B cell (primary cell): ENCODE measurements around the gene SLC6A16. TPM values are rescaled to one million over a fixed set of nuclear protein-coding genes. Genes with fewer than 3 reads are reported as not detected.
A peak's percentile ranks its signal among the peaks of the same experiment; 100 is the strongest.

ENCODE experiments used
- ATAC-seq: fragments of 200-7000 bp; cut with Tn5 transposase; one replicate; pipeline ENCODE4 v1.10.0; 2021; ENCODE audit warnings: low read depth, mild to moderate bottlenecking, moderate number of reproducible peaks, moderate library complexity
- CTCF ChIA-PET: fragments of 350-600 bp; sonication (Branson Sonifier 250); formaldehyde crosslinking; loops from one replicate; lab custom pipeline; 2021; ENCODE audit warnings: antibody characterized with exemption, inconsistent platforms; lab: Charles Lee
- POLR2A ChIA-PET: fragments of 350-600 bp; sonication (Branson Sonifier 250); formaldehyde crosslinking; loops from one replicate; lab custom pipeline; 2021; ENCODE audit warnings: antibody characterized with exemption; lab: Charles Lee
- DNase-seq: peaks from one replicate; pipeline ENCODE4 v3.0.0; 2013
- H2AFZ ChIP-seq: 2 replicates; pipeline ENCODE4 v1.6.1; 2012; ENCODE audit warnings: mild to moderate bottlenecking, low read depth, low read length; ENCODE audit not compliant: insufficient read depth, poor library complexity, severe bottlenecking
- H3K27ac ChIP-seq, 2 donors: 1 replicate in 1 of 2; 2 replicates in 1 of 2; pipeline ENCODE4 v1.5.1; 2012 to 2013; ENCODE audit warnings: low read length in 2 of 2, mild to moderate bottlenecking in 2 of 2, moderate library complexity in 1 of 2
- H3K27me3 ChIP-seq, 4 experiments: fragments of 200-600 bp in 1 of 4; sonication (generic) in 1 of 4; replicated peaks in 1 of 4; 1 replicate in 2 of 4; 2 replicates in 2 of 4; pipeline versions ENCODE4 v1.6.1 to v1.7.0; 2013 to 2016; ENCODE audit warnings: low read length in 3 of 4, mild to moderate bottlenecking in 2 of 4, mixed read lengths in 1 of 4, moderate library complexity in 1 of 4; ENCODE audit not compliant: insufficient read depth in 4 of 4, control insufficient read depth in 3 of 4; ENCODE audit errors: control extremely low read depth in 1 of 4
- H3K36me3 ChIP-seq, 2 experiments: replicated peaks in 1 of 2; 1 replicate in 1 of 2; 2 replicates in 1 of 2; pipeline versions ENCODE4 v1.6.1 to v1.7.1; 2013; ENCODE audit warnings: low read length in 1 of 2; ENCODE audit not compliant: insufficient read depth in 2 of 2, control insufficient read depth in 1 of 2; ENCODE audit errors: control extremely low read depth in 1 of 2, extremely low read depth in 1 of 2
- H3K4me1 ChIP-seq, 2 donors: fragments of 200-600 bp in 1 of 2; sonication (generic) in 1 of 2; 1 replicate in 1 of 2; 2 replicates in 1 of 2; pipeline versions ENCODE4 v1.5.1 to v1.6.1; 2013 to 2017; ENCODE audit warnings: low read length in 2 of 2; ENCODE audit not compliant: control insufficient read depth in 2 of 2, insufficient read depth in 2 of 2
- H3K4me2 ChIP-seq: replicated peaks from 2 replicates; pipeline ENCODE3; 2012; ENCODE audit warnings: mild to moderate bottlenecking, low read depth, low read length; ENCODE audit not compliant: poor library complexity, severe bottlenecking
- H3K4me3 ChIP-seq, 5 experiments: fragments of 200-600 bp in 1 of 5; sonication (generic) in 1 of 5; 1 replicate in 3 of 5; 2 replicates in 2 of 5; pipeline versions ENCODE4 v1.5.1 to v1.7.0; 2011 to 2016; ENCODE audit warnings: low read length in 4 of 5, mild to moderate bottlenecking in 4 of 5, low read depth in 2 of 5, control low read depth in 1 of 5, moderate library complexity in 1 of 5; ENCODE audit not compliant: insufficient read depth in 1 of 5; ENCODE audit errors: control extremely low read depth in 1 of 5, extremely low read depth in 1 of 5
- H3K79me2 ChIP-seq: fragments of 200-600 bp; sonication (generic); one replicate; pipeline ENCODE4 v1.6.0; 2016; ENCODE audit warnings: low read length; ENCODE audit not compliant: control insufficient read depth, insufficient read depth
- H3K9ac ChIP-seq: fragments of 200-600 bp; sonication (generic); 2 replicates; pipeline ENCODE4 v1.6.1; 2017; ENCODE audit warnings: mild to moderate bottlenecking, low read length, moderate library complexity
- H3K9me3 ChIP-seq, 3 donors: one replicate each; pipeline versions ENCODE4 v1.6.1 to v1.7.1; 2013; ENCODE audit warnings: low read length in 2 of 3; ENCODE audit not compliant: control insufficient read depth in 2 of 3, insufficient read depth in 1 of 3; ENCODE audit errors: control extremely low read depth in 1 of 3
- H4K20me1 ChIP-seq: 2 replicates; pipeline ENCODE4 v1.6.0; 2012; ENCODE audit warnings: mild to moderate bottlenecking, low read length; ENCODE audit not compliant: insufficient read depth, control insufficient read depth, poor library complexity, severe bottlenecking
- H3K27ac Mint-ChIP-seq: one replicate; pipeline ENCODE4 v1.8.0; 2021; ENCODE audit warnings: mixed read lengths
- H3K27me3 Mint-ChIP-seq: one replicate; pipeline ENCODE4 v1.8.0; 2021; ENCODE audit warnings: mixed read lengths
- H3K4me1 Mint-ChIP-seq: one replicate; pipeline ENCODE4 v1.8.0; 2021; ENCODE audit warnings: mixed read lengths
- H3K4me3 Mint-ChIP-seq: one replicate; pipeline ENCODE4 v1.8.0; 2021; ENCODE audit warnings: mixed read lengths
- H3K9me3 Mint-ChIP-seq: one replicate; pipeline ENCODE4 v1.8.0; 2022; ENCODE audit warnings: mixed read lengths; ENCODE audit not compliant: insufficient read depth
- EZH2 ChIP-seq: IDR thresholded peaks from 2 replicates; pipeline ENCODE4 v1.6.1; 2012; ENCODE audit warnings: borderline replicate concordance, low read depth, mild to moderate bottlenecking, moderate library complexity, low read length; ENCODE audit not compliant: insufficient read depth, poor library complexity, severe bottlenecking
- WGBS: methylation state at CpG from one replicate; pipeline ENCODE4 v1.1.5; 2013; ENCODE audit warnings: missing lambda C conversion rate; ENCODE audit not compliant: insufficient coverage; 5-methylcytosine and 5-hydroxymethylcytosine counted together
- intact Hi-C: fragments of 100-400 bp; cut with micrococcal nuclease; formaldehyde crosslinking; loops from one replicate; pipeline ENCODE4 v1.10.0; 2022
- polyA plus RNA-seq: library from polyadenylated mRNA; depleted of rRNA; stranded (reverse); fragments of >200 nt; gene quantifications from 2 replicates; pipeline ENCODE4 v1.2.3, GENCODE V29; 2012
- total RNA-seq, 2 donors: library from RNA; stranded (reverse); fragments of 120-200 nt in 1 of 2; gene quantifications; 1 replicate in 1 of 2; 2 replicates in 1 of 2; pipeline versions ENCODE4 v1.2.3 to v1.2.4, GENCODE V29; 2013 to 2022
- TF ChIP-seq, protein P1 (sequence below): fragments of 200-600 bp; IDR thresholded peaks from one replicate; pipeline ENCODE4 v1.8.0; 2022; ENCODE audit warnings: antibody characterized with exemption, mild to moderate bottlenecking

Gene SLC6A16
- total and polyA plus RNA-seq, 2 donors (not counting 1 experiment from before 2014, with no cell fraction given), result 22.3 to 68.4 TPM

DNA sequence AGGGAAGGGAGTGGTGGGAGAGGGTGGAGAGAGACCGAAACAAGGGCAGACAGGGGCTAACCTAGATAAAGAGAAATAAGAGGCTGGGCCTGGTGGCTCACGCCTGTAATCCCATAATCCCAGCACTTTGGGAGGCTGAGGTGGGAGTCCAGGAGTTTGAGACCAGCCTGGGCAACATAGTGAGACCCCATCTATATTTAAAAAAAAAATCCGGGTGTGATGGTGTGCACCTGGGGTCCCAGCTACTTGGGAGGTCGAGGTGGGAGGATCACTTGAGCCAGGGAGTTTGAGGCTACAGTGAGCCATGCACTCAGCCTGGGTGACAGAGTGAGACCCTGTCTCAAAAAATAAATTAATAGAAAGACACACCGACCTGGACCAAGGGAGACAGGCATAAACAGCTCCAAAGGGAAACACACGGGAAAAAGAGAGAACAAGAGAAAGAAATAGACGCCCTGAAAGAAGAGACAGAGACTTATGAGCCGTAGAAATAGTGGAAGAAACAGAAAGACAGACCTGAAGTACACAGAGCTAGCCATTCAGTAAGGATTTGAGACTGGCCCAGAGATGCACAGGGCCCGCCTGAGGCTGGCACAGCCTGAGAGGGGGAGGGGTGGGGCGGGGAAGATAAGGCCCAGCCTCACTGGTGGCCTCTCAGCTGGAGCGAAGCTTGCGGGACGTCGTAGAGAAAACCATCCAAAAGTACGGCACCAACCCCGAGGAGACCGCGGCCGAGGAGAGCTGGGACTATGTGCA lies 12.5 kb upstream of the SLC6A16 start:
- no peak overlapping the region for H2AFZ ChIP-seq
- H4K20me1 ChIP-seq, result peaks cover 47% of the 10 kb centered on the region
- no peaks in the 10 kb centered on the region for H3K9me3 Mint-ChIP-seq
- H3K4me3 Mint-ChIP-seq, result peak overlapping the region; percentile 100
- peaks cover 77% of the 10 kb centered on the region for H3K4me1 Mint-ChIP-seq
- H3K27me3 Mint-ChIP-seq, result no peaks in the 10 kb centered on the region
- H3K27me3 ChIP-seq, result no peaks in the 10 kb centered on the region
- DNase-seq, result no peak
- H3K4me2 ChIP-seq, result peak overlapping the region; percentile 100
- 97% methylated on average over 12 of the region's 19 CpGs for WGBS
- peaks cover 0 to 28% (median 15%) of the 10 kb centered on the region in 3 donors for H3K9me3 ChIP-seq
- peaks cover 0 to 57% of the 10 kb centered on the region in 2 experiments for H3K36me3 ChIP-seq
- H3K9ac ChIP-seq, result peak overlapping the region; percentile 89
- H3K4me3 ChIP-seq, result peak overlapping the region; percentile 83 to 98 (median 97)
- peak overlapping the region; percentile 99 for H3K27ac Mint-ChIP-seq
- ChIA-PET POLR2A (interaction anchor here (0.7 to 5.6 kb wide), 16 partner anchors 8 to 339 kb away, joined by 3 to 72 read pairs (median 4); partner anchors contain the start of genes KASH5 and PIH1D1), CTCF (interaction anchor here (0.6 to 2.6 kb wide), 6 partner anchors 31 to 133 kb away, joined by 3 to 8 read pairs (median 5); no protein-coding TSS in a partner anchor)
- peak overlapping the region; percentile 93 to 98 for H3K27ac ChIP-seq
- no peak for ATAC-seq
- intact Hi-C loops, result no loop called here
- TF ChIP-seq EZH2, result no peak
- TF ChIP-seq, protein P1, sequence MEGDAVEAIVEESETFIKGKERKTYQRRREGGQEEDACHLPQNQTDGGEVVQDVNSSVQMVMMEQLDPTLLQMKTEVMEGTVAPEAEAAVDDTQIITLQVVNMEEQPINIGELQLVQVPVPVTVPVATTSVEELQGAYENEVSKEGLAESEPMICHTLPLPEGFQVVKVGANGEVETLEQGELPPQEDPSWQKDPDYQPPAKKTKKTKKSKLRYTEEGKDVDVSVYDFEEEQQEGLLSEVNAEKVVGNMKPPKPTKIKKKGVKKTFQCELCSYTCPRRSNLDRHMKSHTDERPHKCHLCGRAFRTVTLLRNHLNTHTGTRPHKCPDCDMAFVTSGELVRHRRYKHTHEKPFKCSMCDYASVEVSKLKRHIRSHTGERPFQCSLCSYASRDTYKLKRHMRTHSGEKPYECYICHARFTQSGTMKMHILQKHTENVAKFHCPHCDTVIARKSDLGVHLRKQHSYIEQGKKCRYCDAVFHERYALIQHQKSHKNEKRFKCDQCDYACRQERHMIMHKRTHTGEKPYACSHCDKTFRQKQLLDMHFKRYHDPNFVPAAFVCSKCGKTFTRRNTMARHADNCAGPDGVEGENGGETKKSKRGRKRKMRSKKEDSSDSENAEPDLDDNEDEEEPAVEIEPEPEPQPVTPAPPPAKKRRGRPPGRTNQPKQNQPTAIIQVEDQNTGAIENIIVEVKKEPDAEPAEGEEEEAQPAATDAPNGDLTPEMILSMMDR, result no peak
- H3K79me2 ChIP-seq, result peaks cover 62% of the 10 kb centered on the region
- peaks cover 72 to 88% of the 10 kb centered on the region in 2 donors for H3K4me1 ChIP-seq
